ENCODE measurements around the gene GPR42. TPM values are rescaled to one million over a fixed set of nuclear protein-coding genes. Genes with fewer than 3 reads are reported as not detected.

GPR42 gene
- total RNA-seq, 1 experiment from 2014 or later, result not detected

DNA sequence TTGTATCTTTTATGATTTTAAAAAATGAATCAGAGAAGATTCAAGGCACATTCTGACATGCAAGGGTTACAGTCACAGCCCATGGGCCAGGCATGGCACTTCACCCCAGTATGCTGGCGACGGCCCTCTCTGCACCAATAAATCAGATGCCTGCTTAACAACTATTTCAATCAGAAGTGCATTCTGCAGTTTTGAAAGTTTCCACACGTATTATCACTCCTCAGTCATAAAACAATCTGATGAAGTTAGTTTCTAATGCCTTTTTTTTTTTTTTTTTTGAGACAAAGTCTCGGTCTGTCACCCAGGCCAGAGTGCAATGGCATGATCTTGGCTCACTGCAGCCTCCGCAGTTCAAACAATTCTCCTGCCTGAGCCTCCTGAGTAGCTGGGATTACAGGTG is 48.9 kb downstream of the GPR42 start:
- ChIA-PET CTCF (interaction anchor here (1.2 to 1.5 kb wide), 3 partner anchors 67 to 113 kb away, joined by 4 to 12 read pairs (median 7); no protein-coding TSS in a partner anchor), POLR2A (no interaction called here)
- DNase-seq (ENCODE audit: low spot score) (no peak), ATAC-seq (no peak)
- TF ChIP-seq, protein P1, sequence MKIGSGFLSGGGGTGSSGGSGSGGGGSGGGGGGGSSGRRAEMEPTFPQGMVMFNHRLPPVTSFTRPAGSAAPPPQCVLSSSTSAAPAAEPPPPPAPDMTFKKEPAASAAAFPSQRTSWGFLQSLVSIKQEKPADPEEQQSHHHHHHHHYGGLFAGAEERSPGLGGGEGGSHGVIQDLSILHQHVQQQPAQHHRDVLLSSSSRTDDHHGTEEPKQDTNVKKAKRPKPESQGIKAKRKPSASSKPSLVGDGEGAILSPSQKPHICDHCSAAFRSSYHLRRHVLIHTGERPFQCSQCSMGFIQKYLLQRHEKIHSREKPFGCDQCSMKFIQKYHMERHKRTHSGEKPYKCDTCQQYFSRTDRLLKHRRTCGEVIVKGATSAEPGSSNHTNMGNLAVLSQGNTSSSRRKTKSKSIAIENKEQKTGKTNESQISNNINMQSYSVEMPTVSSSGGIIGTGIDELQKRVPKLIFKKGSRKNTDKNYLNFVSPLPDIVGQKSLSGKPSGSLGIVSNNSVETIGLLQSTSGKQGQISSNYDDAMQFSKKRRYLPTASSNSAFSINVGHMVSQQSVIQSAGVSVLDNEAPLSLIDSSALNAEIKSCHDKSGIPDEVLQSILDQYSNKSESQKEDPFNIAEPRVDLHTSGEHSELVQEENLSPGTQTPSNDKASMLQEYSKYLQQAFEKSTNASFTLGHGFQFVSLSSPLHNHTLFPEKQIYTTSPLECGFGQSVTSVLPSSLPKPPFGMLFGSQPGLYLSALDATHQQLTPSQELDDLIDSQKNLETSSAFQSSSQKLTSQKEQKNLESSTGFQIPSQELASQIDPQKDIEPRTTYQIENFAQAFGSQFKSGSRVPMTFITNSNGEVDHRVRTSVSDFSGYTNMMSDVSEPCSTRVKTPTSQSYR (CRISPR knock-in tag; IDR thresholded peaks at IDR 0.05), result no peak
- TF ChIP-seq TEAD1 (CRISPR knock-in tag; IDR thresholded peaks at IDR 0.05) (no peak), OVOL2 (CRISPR knock-in tag; IDR thresholded peaks at IDR 0.05; ENCODE audit: borderline replicate concordance) (no peak), SP1 (CRISPR knock-in tag; conservative IDR thresholded peaks at IDR 0.05) (no peak)
- TF ChIP-seq, protein P2, sequence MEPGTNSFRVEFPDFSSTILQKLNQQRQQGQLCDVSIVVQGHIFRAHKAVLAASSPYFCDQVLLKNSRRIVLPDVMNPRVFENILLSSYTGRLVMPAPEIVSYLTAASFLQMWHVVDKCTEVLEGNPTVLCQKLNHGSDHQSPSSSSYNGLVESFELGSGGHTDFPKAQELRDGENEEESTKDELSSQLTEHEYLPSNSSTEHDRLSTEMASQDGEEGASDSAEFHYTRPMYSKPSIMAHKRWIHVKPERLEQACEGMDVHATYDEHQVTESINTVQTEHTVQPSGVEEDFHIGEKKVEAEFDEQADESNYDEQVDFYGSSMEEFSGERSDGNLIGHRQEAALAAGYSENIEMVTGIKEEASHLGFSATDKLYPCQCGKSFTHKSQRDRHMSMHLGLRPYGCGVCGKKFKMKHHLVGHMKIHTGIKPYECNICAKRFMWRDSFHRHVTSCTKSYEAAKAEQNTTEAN (CRISPR knock-in tag; IDR thresholded peaks at IDR 0.05), result no peak
- TF ChIP-seq, protein P3, sequence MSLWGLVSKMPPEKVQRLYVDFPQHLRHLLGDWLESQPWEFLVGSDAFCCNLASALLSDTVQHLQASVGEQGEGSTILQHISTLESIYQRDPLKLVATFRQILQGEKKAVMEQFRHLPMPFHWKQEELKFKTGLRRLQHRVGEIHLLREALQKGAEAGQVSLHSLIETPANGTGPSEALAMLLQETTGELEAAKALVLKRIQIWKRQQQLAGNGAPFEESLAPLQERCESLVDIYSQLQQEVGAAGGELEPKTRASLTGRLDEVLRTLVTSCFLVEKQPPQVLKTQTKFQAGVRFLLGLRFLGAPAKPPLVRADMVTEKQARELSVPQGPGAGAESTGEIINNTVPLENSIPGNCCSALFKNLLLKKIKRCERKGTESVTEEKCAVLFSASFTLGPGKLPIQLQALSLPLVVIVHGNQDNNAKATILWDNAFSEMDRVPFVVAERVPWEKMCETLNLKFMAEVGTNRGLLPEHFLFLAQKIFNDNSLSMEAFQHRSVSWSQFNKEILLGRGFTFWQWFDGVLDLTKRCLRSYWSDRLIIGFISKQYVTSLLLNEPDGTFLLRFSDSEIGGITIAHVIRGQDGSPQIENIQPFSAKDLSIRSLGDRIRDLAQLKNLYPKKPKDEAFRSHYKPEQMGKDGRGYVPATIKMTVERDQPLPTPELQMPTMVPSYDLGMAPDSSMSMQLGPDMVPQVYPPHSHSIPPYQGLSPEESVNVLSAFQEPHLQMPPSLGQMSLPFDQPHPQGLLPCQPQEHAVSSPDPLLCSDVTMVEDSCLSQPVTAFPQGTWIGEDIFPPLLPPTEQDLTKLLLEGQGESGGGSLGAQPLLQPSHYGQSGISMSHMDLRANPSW (CRISPR knock-in tag; conservative IDR thresholded peaks at IDR 0.05; ENCODE audit: low read depth), result no peak
- TF ChIP-seq, protein P4, sequence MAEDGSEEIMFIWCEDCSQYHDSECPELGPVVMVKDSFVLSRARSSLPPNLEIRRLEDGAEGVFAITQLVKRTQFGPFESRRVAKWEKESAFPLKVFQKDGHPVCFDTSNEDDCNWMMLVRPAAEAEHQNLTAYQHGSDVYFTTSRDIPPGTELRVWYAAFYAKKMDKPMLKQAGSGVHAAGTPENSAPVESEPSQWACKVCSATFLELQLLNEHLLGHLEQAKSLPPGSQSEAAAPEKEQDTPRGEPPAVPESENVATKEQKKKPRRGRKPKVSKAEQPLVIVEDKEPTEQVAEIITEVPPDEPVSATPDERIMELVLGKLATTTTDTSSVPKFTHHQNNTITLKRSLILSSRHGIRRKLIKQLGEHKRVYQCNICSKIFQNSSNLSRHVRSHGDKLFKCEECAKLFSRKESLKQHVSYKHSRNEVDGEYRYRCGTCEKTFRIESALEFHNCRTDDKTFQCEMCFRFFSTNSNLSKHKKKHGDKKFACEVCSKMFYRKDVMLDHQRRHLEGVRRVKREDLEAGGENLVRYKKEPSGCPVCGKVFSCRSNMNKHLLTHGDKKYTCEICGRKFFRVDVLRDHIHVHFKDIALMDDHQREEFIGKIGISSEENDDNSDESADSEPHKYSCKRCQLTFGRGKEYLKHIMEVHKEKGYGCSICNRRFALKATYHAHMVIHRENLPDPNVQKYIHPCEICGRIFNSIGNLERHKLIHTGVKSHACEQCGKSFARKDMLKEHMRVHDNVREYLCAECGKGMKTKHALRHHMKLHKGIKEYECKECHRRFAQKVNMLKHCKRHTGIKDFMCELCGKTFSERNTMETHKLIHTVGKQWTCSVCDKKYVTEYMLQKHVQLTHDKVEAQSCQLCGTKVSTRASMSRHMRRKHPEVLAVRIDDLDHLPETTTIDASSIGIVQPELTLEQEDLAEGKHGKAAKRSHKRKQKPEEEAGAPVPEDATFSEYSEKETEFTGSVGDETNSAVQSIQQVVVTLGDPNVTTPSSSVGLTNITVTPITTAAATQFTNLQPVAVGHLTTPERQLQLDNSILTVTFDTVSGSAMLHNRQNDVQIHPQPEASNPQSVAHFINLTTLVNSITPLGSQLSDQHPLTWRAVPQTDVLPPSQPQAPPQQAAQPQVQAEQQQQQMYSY (CRISPR knock-in tag; IDR thresholded peaks at IDR 0.05), result no peak
- TF ChIP-seq, protein P5, sequence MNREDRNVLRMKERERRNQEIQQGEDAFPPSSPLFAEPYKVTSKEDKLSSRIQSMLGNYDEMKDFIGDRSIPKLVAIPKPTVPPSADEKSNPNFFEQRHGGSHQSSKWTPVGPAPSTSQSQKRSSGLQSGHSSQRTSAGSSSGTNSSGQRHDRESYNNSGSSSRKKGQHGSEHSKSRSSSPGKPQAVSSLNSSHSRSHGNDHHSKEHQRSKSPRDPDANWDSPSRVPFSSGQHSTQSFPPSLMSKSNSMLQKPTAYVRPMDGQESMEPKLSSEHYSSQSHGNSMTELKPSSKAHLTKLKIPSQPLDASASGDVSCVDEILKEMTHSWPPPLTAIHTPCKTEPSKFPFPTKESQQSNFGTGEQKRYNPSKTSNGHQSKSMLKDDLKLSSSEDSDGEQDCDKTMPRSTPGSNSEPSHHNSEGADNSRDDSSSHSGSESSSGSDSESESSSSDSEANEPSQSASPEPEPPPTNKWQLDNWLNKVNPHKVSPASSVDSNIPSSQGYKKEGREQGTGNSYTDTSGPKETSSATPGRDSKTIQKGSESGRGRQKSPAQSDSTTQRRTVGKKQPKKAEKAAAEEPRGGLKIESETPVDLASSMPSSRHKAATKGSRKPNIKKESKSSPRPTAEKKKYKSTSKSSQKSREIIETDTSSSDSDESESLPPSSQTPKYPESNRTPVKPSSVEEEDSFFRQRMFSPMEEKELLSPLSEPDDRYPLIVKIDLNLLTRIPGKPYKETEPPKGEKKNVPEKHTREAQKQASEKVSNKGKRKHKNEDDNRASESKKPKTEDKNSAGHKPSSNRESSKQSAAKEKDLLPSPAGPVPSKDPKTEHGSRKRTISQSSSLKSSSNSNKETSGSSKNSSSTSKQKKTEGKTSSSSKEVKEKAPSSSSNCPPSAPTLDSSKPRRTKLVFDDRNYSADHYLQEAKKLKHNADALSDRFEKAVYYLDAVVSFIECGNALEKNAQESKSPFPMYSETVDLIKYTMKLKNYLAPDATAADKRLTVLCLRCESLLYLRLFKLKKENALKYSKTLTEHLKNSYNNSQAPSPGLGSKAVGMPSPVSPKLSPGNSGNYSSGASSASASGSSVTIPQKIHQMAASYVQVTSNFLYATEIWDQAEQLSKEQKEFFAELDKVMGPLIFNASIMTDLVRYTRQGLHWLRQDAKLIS (CRISPR knock-in tag; IDR thresholded peaks at IDR 0.05; ENCODE audit: borderline replicate concordance), result no peak
- Mint-ChIP-seq H3K27me3 (ENCODE audit: low read depth) (peaks cover 6% of the 10 kb centered on the region), H3K4me3 (no peak overlapping the region), H3K9me3 (no peaks in the 10 kb centered on the region), H3K36me3 (no peaks in the 10 kb centered on the region), H3K4me1 (no peaks in the 10 kb centered on the region), H3K27ac (no peak overlapping the region)

DNA sequence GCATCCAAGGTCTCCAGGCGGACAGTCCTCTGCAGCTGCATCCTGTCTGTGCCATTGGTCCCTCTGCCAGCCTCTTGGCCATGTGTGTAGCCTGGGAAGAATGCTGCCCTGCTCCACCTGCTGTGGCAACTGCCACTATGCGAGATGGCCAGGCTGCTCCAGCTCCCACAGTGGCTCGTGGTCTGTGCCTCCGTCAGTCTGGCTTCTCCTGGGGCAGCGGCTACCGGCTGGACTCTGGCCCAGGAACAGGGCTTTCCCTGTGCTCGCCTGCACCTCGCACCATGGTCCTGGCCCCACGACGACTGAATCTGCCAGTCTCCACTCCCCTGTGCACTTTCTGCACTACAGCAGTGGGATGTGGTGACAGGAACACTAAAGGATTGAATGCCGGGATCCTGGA is 50.5 kb downstream of the GPR42 start:
- no peak for DNase-seq (ENCODE audit: low spot score)
- Mint-ChIP-seq H3K9me3 (no peaks in the 10 kb centered on the region), H3K4me1 (no peaks in the 10 kb centered on the region), H3K4me3 (no peak overlapping the region), H3K27me3 (ENCODE audit: low read depth) (peaks cover 6% of the 10 kb centered on the region), H3K27ac (no peak overlapping the region), H3K36me3 (no peaks in the 10 kb centered on the region)
- no peak for ATAC-seq
- ChIA-PET CTCF (interaction anchor here (1.0 to 1.5 kb wide), 4 partner anchors 9 to 114 kb away, joined by 3 to 12 read pairs (median 4); no protein-coding TSS in a partner anchor), POLR2A (no interaction called here)
- no peak for TF ChIP-seq ZNF416 (CRISPR knock-in tag; IDR thresholded peaks at IDR 0.05)
- TF ChIP-seq NR3C1 (CRISPR knock-in tag; conservative IDR thresholded peaks at IDR 0.05; ENCODE audit: low read depth), result no peak
- no peak for TF ChIP-seq NFYB (CRISPR knock-in tag; conservative IDR thresholded peaks at IDR 0.05; ENCODE audit: low read depth)
- TF ChIP-seq, protein P6, sequence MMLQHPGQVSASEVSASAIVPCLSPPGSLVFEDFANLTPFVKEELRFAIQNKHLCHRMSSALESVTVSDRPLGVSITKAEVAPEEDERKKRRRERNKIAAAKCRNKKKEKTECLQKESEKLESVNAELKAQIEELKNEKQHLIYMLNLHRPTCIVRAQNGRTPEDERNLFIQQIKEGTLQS (CRISPR knock-in tag; conservative IDR thresholded peaks at IDR 0.05), result no peak
- TF ChIP-seq, protein P7, sequence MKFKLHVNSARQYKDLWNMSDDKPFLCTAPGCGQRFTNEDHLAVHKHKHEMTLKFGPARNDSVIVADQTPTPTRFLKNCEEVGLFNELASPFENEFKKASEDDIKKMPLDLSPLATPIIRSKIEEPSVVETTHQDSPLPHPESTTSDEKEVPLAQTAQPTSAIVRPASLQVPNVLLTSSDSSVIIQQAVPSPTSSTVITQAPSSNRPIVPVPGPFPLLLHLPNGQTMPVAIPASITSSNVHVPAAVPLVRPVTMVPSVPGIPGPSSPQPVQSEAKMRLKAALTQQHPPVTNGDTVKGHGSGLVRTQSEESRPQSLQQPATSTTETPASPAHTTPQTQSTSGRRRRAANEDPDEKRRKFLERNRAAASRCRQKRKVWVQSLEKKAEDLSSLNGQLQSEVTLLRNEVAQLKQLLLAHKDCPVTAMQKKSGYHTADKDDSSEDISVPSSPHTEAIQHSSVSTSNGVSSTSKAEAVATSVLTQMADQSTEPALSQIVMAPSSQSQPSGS (CRISPR knock-in tag; IDR thresholded peaks at IDR 0.05; ENCODE audit: borderline replicate concordance, low read depth), result no peak
- TF ChIP-seq, protein P8, sequence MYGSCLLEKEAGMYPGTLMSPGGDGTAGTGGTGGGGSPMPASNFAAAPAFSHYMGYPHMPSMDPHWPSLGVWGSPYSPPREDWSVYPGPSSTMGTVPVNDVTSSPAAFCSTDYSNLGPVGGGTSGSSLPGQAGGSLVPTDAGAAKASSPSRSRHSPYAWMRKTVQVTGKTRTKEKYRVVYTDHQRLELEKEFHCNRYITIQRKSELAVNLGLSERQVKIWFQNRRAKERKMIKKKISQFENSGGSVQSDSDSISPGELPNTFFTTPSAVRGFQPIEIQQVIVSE (CRISPR knock-in tag; IDR thresholded peaks at IDR 0.05; ENCODE audit: borderline replicate concordance), result no peak
- TF ChIP-seq SMAD3 (CRISPR knock-in tag; IDR thresholded peaks at IDR 0.05; ENCODE audit: borderline replicate concordance), result no peak
- TF ChIP-seq, protein P2 (CRISPR knock-in tag; IDR thresholded peaks at IDR 0.05), result no peak

All from WTC11 (cell line).